ENCODE data around the gene RPL18. TPM values are rescaled to one million over a fixed set of nuclear protein-coding genes. Genes with fewer than 3 reads are reported as not detected.

The RPL18 gene
- total RNA-seq, 4 donors from 2014 or later: 1,394 to 2,260 (median 1,686) TPM

GRCh38 chr19:48664476-48664875, 45.5 kb upstream of the RPL18 start:
- no peak for DNase-seq
- no peaks in the 10 kb centered on the region for H3K9me3 ChIP-seq
- intact Hi-C loops (cut with DNase I; ENCODE audit: low total_unique reads): loop anchor here (5.0 kb wide), 1 partner anchor 508 kb away; no protein-coding TSS in a partner anchor
- H3K4me1 ChIP-seq: peaks cover 0 to 10% (median 4%) of the 10 kb centered on the region in 4 donors
- in situ Hi-C loops (cut with MboI; ENCODE audit: low pct_ligation_motif_present in 1 of 4, low pct_unique_long_range_greater_than_20kb in 1 of 4, low sequenced_read_pairs in 3 of 4): no loop called here
- 88% methylated on average over 14 of the region's 14 CpGs; no CpG with 5 or more reads in 1 of the 2 donors for WGBS, 2 donors (ENCODE audit: low coverage in 1 of 2)
- TF ChIP-seq POLR2AphosphoS5 (IDR thresholded peaks at IDR 0.05) (no peak), EP300 (IDR thresholded peaks at IDR 0.05; ENCODE audit: low read depth) (no peak)
- H3K27me3 ChIP-seq: no peaks in the 10 kb centered on the region
- no peak overlapping the region for H3K4me3 ChIP-seq
- H3K36me3 ChIP-seq: no peaks in the 10 kb centered on the region
- H3K27ac ChIP-seq: no peak overlapping the region

GRCh38 chr19:48663667-48664066, 44.7 kb upstream of the RPL18 start:
- no peak for DNase-seq
- H3K9me3 ChIP-seq: no peaks in the 10 kb centered on the region
- 98% methylated on average over 4 of the region's 4 CpGs; no CpG with 5 or more reads in 1 of the 2 donors for WGBS, 2 donors (ENCODE audit: low coverage in 1 of 2)

GRCh38 chr19:48661711-48662090, 42.7 kb upstream of the RPL18 start:
- intact Hi-C loops (cut with DNase I; ENCODE audit: low total_unique reads): loop anchor here (5.0 kb wide), 1 partner anchor 511 kb away; no protein-coding TSS in a partner anchor
- no peak overlapping the region for H3K27ac ChIP-seq
- no peaks in the 10 kb centered on the region for H3K27me3 ChIP-seq
- no peaks in the 10 kb centered on the region for H3K9me3 ChIP-seq
- H3K4me1 ChIP-seq: peaks cover 0 to 10% (median 4%) of the 10 kb centered on the region in 4 donors
- H3K4me3 ChIP-seq: no peak overlapping the region
- TF ChIP-seq POLR2A (IDR thresholded peaks at IDR 0.05): no peak
- no peak for TF ChIP-seq CTCF (IDR thresholded peaks at IDR 0.05)
- no peak for TF ChIP-seq POLR2AphosphoS5 (IDR thresholded peaks at IDR 0.05)
- TF ChIP-seq EP300 (IDR thresholded peaks at IDR 0.05; ENCODE audit: low read depth): no peak
- DNase-seq: no peak
- WGBS, 2 donors (ENCODE audit: low coverage in 1 of 2): 94% methylated on average over 50 of the region's 50 CpGs; no CpG with 5 or more reads in 1 of the 2 donors
- no peaks in the 10 kb centered on the region for H3K36me3 ChIP-seq
- in situ Hi-C loops (cut with MboI; ENCODE audit: low pct_ligation_motif_present in 1 of 4, low pct_unique_long_range_greater_than_20kb in 1 of 4, low sequenced_read_pairs in 3 of 4): no loop called here

More at GRCh38 chr19:48663667-48664066, 44.7 kb upstream of the RPL18 start:
- Histone ChIP-seq H3K36me3 (no peaks in the 10 kb centered on the region), H3K27ac (no peak overlapping the region), H3K4me3 (no peak overlapping the region), H3K27me3 (no peaks in the 10 kb centered on the region), H3K4me1 (peaks cover 0 to 10% (median 4%) of the 10 kb centered on the region in 4 donors)
- intact Hi-C loops (cut with DNase I; ENCODE audit: low total_unique reads): loop anchor here (5.0 kb wide), 1 partner anchor 509 kb away; no protein-coding TSS in a partner anchor
- no peak for TF ChIP-seq EP300 (IDR thresholded peaks at IDR 0.05; ENCODE audit: low read depth)
- TF ChIP-seq CTCF (IDR thresholded peaks at IDR 0.05): no peak
- no peak for TF ChIP-seq POLR2A (IDR thresholded peaks at IDR 0.05)
- TF ChIP-seq POLR2AphosphoS5 (IDR thresholded peaks at IDR 0.05): no peak
- in situ Hi-C loops (cut with MboI; ENCODE audit: low pct_ligation_motif_present in 1 of 4, low pct_unique_long_range_greater_than_20kb in 1 of 4, low sequenced_read_pairs in 3 of 4): no loop called here

GRCh38 chr19:48660852-48661710, 42.1 kb upstream of the RPL18 start:
- peak overlapping the region in 1 of 4 donors; percentile 9 for H3K4me3 ChIP-seq
- DNase-seq: peak; percentile 87
- peaks cover 0 to 10% (median 4%) of the 10 kb centered on the region in 4 donors for H3K4me1 ChIP-seq
- H3K36me3 ChIP-seq: no peaks in the 10 kb centered on the region
- H3K27me3 ChIP-seq: no peaks in the 10 kb centered on the region
- whole genome bisulfite sequencing, 2 donors (ENCODE audit: low coverage in 1 of 2): 55% methylated on average over 35 of the region's 35 CpGs; no CpG with 5 or more reads in 1 of the 2 donors
- intact Hi-C loops (cut with DNase I; ENCODE audit: low total_unique reads): loop anchor here (5.0 kb wide), 1 partner anchor 511 kb away; no protein-coding TSS in a partner anchor
- TF ChIP-seq EP300 (IDR thresholded peaks at IDR 0.05; ENCODE audit: low read depth): no peak
- TF ChIP-seq POLR2A (IDR thresholded peaks at IDR 0.05): no peak
- no peak for TF ChIP-seq CTCF (IDR thresholded peaks at IDR 0.05)
- TF ChIP-seq POLR2AphosphoS5 (IDR thresholded peaks at IDR 0.05): no peak
- in situ Hi-C loops (cut with MboI; ENCODE audit: low pct_ligation_motif_present in 1 of 4, low pct_unique_long_range_greater_than_20kb in 1 of 4, low sequenced_read_pairs in 3 of 4): no loop called here
- peak overlapping the region; percentile 3 to 43 (median 24) for H3K27ac ChIP-seq
- no peaks in the 10 kb centered on the region for H3K9me3 ChIP-seq

Measured in transverse colon (tissue), 4 donors.